H1 (cell line): ENCODE measurements around the gene CDH6. TPM values are rescaled to one million over a fixed set of nuclear protein-coding genes. Genes with fewer than 3 reads are reported as not detected.

Experiments used
- CTCF ChIA-PET: fragments of 300-600 bp; sonication (Branson Sonifier 250); formaldehyde crosslinking; loops from one replicate; lab custom pipeline; 2021; ENCODE audit not compliant: partially characterized antibody; lab: Charles Lee
- POLR2A ChIA-PET: fragments of 300-600 bp; sonication (Branson Sonifier 250); formaldehyde crosslinking; loops from one replicate; lab custom pipeline; 2021; ENCODE audit warnings: inconsistent platforms; ENCODE audit not compliant: partially characterized antibody; lab: Charles Lee
- DNase-seq, 2 experiments: peaks; one replicate each; pipeline versions ENCODE4 v3.0.0 to v3.0.0-alpha.2; 2010 to 2022; ENCODE audit warnings: low spot score in 2 of 2, low read depth in 1 of 2, mixed read lengths in 1 of 2
- FAIRE-seq: peaks from 2 replicates; lab custom pipeline; 2011; peaks lifted over from hg19 to GRCh38; lab: Jason Lieb, UNC
- H2AFZ ChIP-seq: 2 replicates; pipeline ENCODE4 v1.8.1; 2012; ENCODE audit warnings: low read length, inconsistent platforms
- H2AK5ac ChIP-seq: 2 replicates; pipeline ENCODE4 v1.6.1; 2013; ENCODE audit warnings: low read depth, low read length
- H2BK120ac ChIP-seq: replicated peaks from 2 replicates; pipeline ENCODE3; 2013; ENCODE audit warnings: low read depth, low read length, inconsistent platforms
- H2BK12ac ChIP-seq: 2 replicates; pipeline ENCODE4 v1.6.1; 2013; ENCODE audit warnings: low read depth, low read length
- H2BK15ac ChIP-seq: 2 replicates; pipeline ENCODE4 v1.6.1; 2013; ENCODE audit warnings: low read length
- H2BK20ac ChIP-seq: 2 replicates; pipeline ENCODE4 v1.6.1; 2013; ENCODE audit warnings: low read length
- H2BK5ac ChIP-seq: 2 replicates; pipeline ENCODE4 v1.6.1; 2013; ENCODE audit warnings: low read depth, low read length
- H3K14ac ChIP-seq: 2 replicates; pipeline ENCODE4 v1.6.1; 2013; ENCODE audit warnings: inconsistent platforms; ENCODE audit not compliant: insufficient read length
- H3K18ac ChIP-seq: 2 replicates; pipeline ENCODE4 v1.6.1; 2013; ENCODE audit warnings: low read length; ENCODE audit errors: extremely low read depth
- H3K23ac ChIP-seq: 2 replicates; pipeline ENCODE4 v1.6.1; 2013; ENCODE audit warnings: inconsistent platforms; ENCODE audit not compliant: insufficient read length
- H3K23me2 ChIP-seq: 2 replicates; pipeline ENCODE4 v1.6.1; 2013; ENCODE audit warnings: low read depth, low read length
- H3K27ac ChIP-seq: 2 replicates; pipeline ENCODE4 v1.6.1; 2011; ENCODE audit warnings: low read depth, low read length, inconsistent platforms
- H3K27me3 ChIP-seq, 4 experiments: replicated peaks in 1 of 4; 1 replicate in 1 of 4; 2 replicates in 3 of 4; pipeline versions ENCODE4 v1.6.1 to v1.8.1; 2011 to 2013; ENCODE audit warnings: low read length in 3 of 4, mild to moderate bottlenecking in 3 of 4, inconsistent platforms in 2 of 4, mixed read lengths in 2 of 4, moderate library complexity in 1 of 4; ENCODE audit not compliant: control insufficient read depth in 3 of 4, insufficient read depth in 3 of 4; ENCODE audit errors: extremely low read depth in 1 of 4
- H3K36me3 ChIP-seq, 4 experiments: 2 replicates each; pipeline versions ENCODE4 v1.6.1 to v1.8.1; 2011 to 2013; ENCODE audit warnings: mild to moderate bottlenecking in 4 of 4, low read length in 3 of 4, moderate library complexity in 2 of 4, control low read depth in 1 of 4, inconsistent platforms in 1 of 4; ENCODE audit not compliant: insufficient read depth in 4 of 4, control insufficient read depth in 2 of 4
- H3K4ac ChIP-seq: replicated peaks from 2 replicates; pipeline ENCODE3; 2013; ENCODE audit warnings: low read length, low read depth, mixed read lengths, inconsistent platforms; ENCODE audit not compliant: insufficient read length
- H3K4me1 ChIP-seq, 4 experiments: replicated peaks in 1 of 4; 1 replicate in 1 of 4; 2 replicates in 3 of 4; pipeline versions ENCODE4 v1.6.1 to v1.8.1; 2011 to 2013; ENCODE audit warnings: low read length in 3 of 4, inconsistent platforms in 2 of 4, mixed read lengths in 1 of 4; ENCODE audit not compliant: insufficient read depth in 4 of 4, control insufficient read depth in 3 of 4
- H3K4me2 ChIP-seq, 2 experiments: 2 replicates each; pipeline versions ENCODE4 v1.6.1 to v1.8.1; 2011 to 2013; ENCODE audit warnings: low read depth in 2 of 2, low read length in 2 of 2, control low read depth in 1 of 2, inconsistent platforms in 1 of 2, mild to moderate bottlenecking in 1 of 2; ENCODE audit not compliant: insufficient read depth in 1 of 2
- H3K4me3 ChIP-seq, 4 experiments: fragments of 200-600, 300-600 bp in 1 of 4; sonication (generic), shearing (Covaris generic), sonication (Bioruptor Twin) in 1 of 4; 2 replicates each; pipeline versions ENCODE4 v1.5.1 to v1.8.1; 2011 to 2016; ENCODE audit warnings: low read length in 4 of 4, low read depth in 3 of 4, control low read depth in 2 of 4, inconsistent platforms in 2 of 4, mild to moderate bottlenecking in 2 of 4, mixed read lengths in 1 of 4, moderate library complexity in 1 of 4; ENCODE audit not compliant: insufficient read depth in 2 of 4; ENCODE audit errors: extremely low read depth in 1 of 4
- H3K56ac ChIP-seq: replicated peaks from 2 replicates; pipeline ENCODE3; 2013; ENCODE audit warnings: low read depth, mild to moderate bottlenecking, mixed read lengths, low read length, inconsistent platforms; ENCODE audit not compliant: insufficient read length
- H3K79me1 ChIP-seq: 2 replicates; pipeline ENCODE4 v1.6.1; 2013; ENCODE audit warnings: low read depth, low read length, control low read depth
- H3K79me2 ChIP-seq, 2 experiments: 2 replicates each; pipeline versions ENCODE4 v1.6.1 to v1.8.1; 2012 to 2013; ENCODE audit warnings: low read length in 2 of 2, mild to moderate bottlenecking in 2 of 2, inconsistent platforms in 1 of 2; ENCODE audit not compliant: insufficient read depth in 2 of 2, control insufficient read depth in 1 of 2
- H3K9ac ChIP-seq, 4 experiments: replicated peaks in 1 of 4; 1 replicate in 1 of 4; 2 replicates in 3 of 4; pipeline versions ENCODE4 v1.6.1 to v1.8.1; 2011 to 2013; ENCODE audit warnings: low read depth in 3 of 4, low read length in 3 of 4, control low read depth in 2 of 4, mild to moderate bottlenecking in 2 of 4, moderate library complexity in 2 of 4, inconsistent platforms in 1 of 4; ENCODE audit errors: extremely low read depth in 1 of 4
- H3K9me3 ChIP-seq, 2 experiments: 2 replicates each; pipeline versions ENCODE4 v1.6.1 to v1.8.1; 2012 to 2013; ENCODE audit warnings: mild to moderate bottlenecking in 2 of 2, moderate library complexity in 2 of 2, control low read depth in 1 of 2, inconsistent platforms in 1 of 2, low read depth in 1 of 2, low read length in 1 of 2, mixed read lengths in 1 of 2; ENCODE audit not compliant: insufficient read depth in 2 of 2
- H4K20me1 ChIP-seq, 2 experiments: replicated peaks in 1 of 2; 2 replicates each; pipeline versions ENCODE3 to v1.8.1; 2011 to 2013; ENCODE audit warnings: inconsistent platforms in 2 of 2, low read length in 2 of 2, mild to moderate bottlenecking in 1 of 2; ENCODE audit not compliant: insufficient read depth in 2 of 2, control insufficient read depth in 1 of 2
- H4K5ac ChIP-seq: 2 replicates; pipeline ENCODE4 v1.6.1; 2013; ENCODE audit warnings: low read length, low read depth, mixed read lengths, inconsistent platforms; ENCODE audit not compliant: insufficient read length
- H4K8ac ChIP-seq: 2 replicates; pipeline ENCODE4 v1.8.0; 2013; ENCODE audit warnings: mild to moderate bottlenecking, moderate library complexity, low read length, inconsistent platforms; ENCODE audit not compliant: insufficient read depth; ENCODE audit errors: extremely low read depth
- H4K91ac ChIP-seq: replicated peaks from 2 replicates; pipeline ENCODE3; 2013; ENCODE audit warnings: low read length, mixed read lengths, inconsistent platforms; ENCODE audit not compliant: insufficient read length
- HDAC2 ChIP-seq, 2 experiments: fragments of 300-600 bp in 1 of 2; sonication (generic) in 1 of 2; IDR thresholded peaks; 2 replicates each; pipeline ENCODE4 v1.6.1; 2011 to 2012; ENCODE audit warnings: low read depth in 2 of 2, low read length in 2 of 2, mild to moderate bottlenecking in 2 of 2, moderate library complexity in 2 of 2, borderline replicate concordance in 1 of 2, inconsistent platforms in 1 of 2
- RAD21 ChIP-seq, 2 experiments: IDR thresholded peaks in 1 of 2; conservative IDR thresholded peaks in 1 of 2; 2 replicates each; pipeline ENCODE4 v1.6.1; 2011; ENCODE audit warnings: low read depth in 2 of 2, low read length in 2 of 2, improper control_type of control experiment in 1 of 2, inconsistent platforms in 1 of 2, mild to moderate bottlenecking in 1 of 2, moderate library complexity in 1 of 2
- RXRA ChIP-seq: IDR thresholded peaks from 2 replicates; pipeline ENCODE4 v1.6.1; 2011; ENCODE audit warnings: low read depth, mild to moderate bottlenecking, low read length, moderate library complexity; ENCODE audit not compliant: insufficient read depth
- WGBS, 2 experiments: shearing (Covaris generic) in 1 of 2; methylation state at CpG; one replicate each; pipeline versions ENCODE4 v1.1.6 to v1.1.7; 2013 to 2015; ENCODE audit warnings: low lambda C conversion rate in 2 of 2, mixed read lengths in 2 of 2, inconsistent platforms in 1 of 2, low coverage in 1 of 2, missing lambda C conversion rate in 1 of 2; ENCODE audit not compliant: insufficient replicate concordance in 2 of 2, insufficient coverage in 1 of 2, insufficient read length in 1 of 2; ENCODE audit errors: extremely low coverage in 1 of 2, missing lambda C conversion rate in 1 of 2; 5-methylcytosine and 5-hydroxymethylcytosine counted together
- polyA plus RNA-seq, 7 experiments: library from polyadenylated mRNA; depleted of rRNA in 3 of 7; stranded (reverse) in 5 of 7; unstranded in 2 of 7; fragments of >200 nt in 5 of 7; fragments of 200-250 nt in 2 of 7; gene quantifications; 1 replicate in 5 of 7; 2 replicates in 1 of 7; 4 replicates in 1 of 7; pipeline versions ENCODE4 v1.2.1 to v1.2.3, GENCODE V29; 2011 to 2013; ENCODE audit warnings: missing spikeins in 2 of 7, mixed read lengths in 2 of 7
- total RNA-seq: library from RNA; stranded (reverse); fragmentation: NEBNext Ultra II Directional; extraction: Animal tissue kit (Norgen Biotek cat#: 25700); gene quantifications from 2 replicates; pipeline ENCODE4 v1.2.1, GENCODE V29; 2021
- TF ChIP-seq, protein P1 (sequence below), 3 experiments: IDR thresholded peaks; 1 replicate in 2 of 3; 2 replicates in 1 of 3; pipeline versions ENCODE4 v1.5.1 to v1.6.1; 2011; ENCODE audit warnings: low read length in 3 of 3, mild to moderate bottlenecking in 3 of 3, inconsistent platforms in 2 of 3, low read depth in 1 of 3, moderate library complexity in 1 of 3; ENCODE audit not compliant: insufficient read depth in 1 of 3; ENCODE audit errors: control extremely low read depth in 1 of 3

CDH6 gene
- total and polyA plus RNA-seq, 2 of the 8 experiments (the other 6 are each of a cell fraction or from before 2014, with no cell fraction given), result 1.4 to 1.9 TPM

DNA sequence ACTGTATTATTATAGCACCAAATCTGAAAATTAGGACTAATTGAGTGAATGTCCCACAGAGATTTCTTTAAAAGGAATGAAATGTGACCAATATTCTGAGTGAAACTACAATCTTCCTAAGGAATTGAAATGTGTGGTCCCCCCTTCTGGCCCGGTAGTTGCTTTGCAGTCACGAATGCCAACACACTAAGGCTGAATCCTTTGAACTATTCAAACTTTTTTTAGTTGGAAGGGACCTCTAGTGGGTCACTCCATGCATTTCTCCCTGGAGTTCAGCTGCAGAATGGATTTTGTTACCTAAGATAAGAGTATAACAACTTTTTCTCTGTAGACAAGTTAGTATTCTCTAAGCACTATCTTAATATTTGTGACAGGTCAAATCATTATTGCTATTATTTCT lies 2.8 kb downstream of the CDH6 start:
- H4K20me1 ChIP-seq, result peaks cover 0 to 4% of the 10 kb centered on the region in 2 experiments
- no peak overlapping the region for H2AFZ ChIP-seq
- H3K18ac ChIP-seq, result no peak overlapping the region
- no peaks in the 10 kb centered on the region for H3K9me3 ChIP-seq
- no peaks in the 10 kb centered on the region for H3K36me3 ChIP-seq
- H3K4me2 ChIP-seq, result no peak overlapping the region; a peak in 1 of 4 replicates
- ChIA-PET CTCF (interaction anchor here (0.5 to 2.7 kb wide), 14 partner anchors 9 to 692 kb away, joined by 3 to 15 read pairs (median 3); no protein-coding TSS in a partner anchor), POLR2A (no interaction called here)
- no peak overlapping the region for H2BK15ac ChIP-seq
- H2AK5ac ChIP-seq, result no peak overlapping the region
- H3K79me1 ChIP-seq, result no peaks in the 10 kb centered on the region
- H3K9ac ChIP-seq, result no peak overlapping the region
- peak; percentile 13 for FAIRE-seq
- H2BK120ac ChIP-seq, result no peak overlapping the region
- H3K14ac ChIP-seq, result no peak overlapping the region
- H4K5ac ChIP-seq, result no peak overlapping the region
- H2BK20ac ChIP-seq, result no peak overlapping the region
- H4K8ac ChIP-seq, result no peak overlapping the region
- no peak overlapping the region for H3K56ac ChIP-seq
- no peak overlapping the region for H2BK5ac ChIP-seq
- H3K27ac ChIP-seq, result no peak overlapping the region
- TF ChIP-seq RXRA, result no peak
- no peak for TF ChIP-seq HDAC2 (IDR thresholded peaks at IDR 0.05; ENCODE audit: borderline replicate concordance in 1 of 2, low read depth in 2 of 2, low read length in 2 of 2)
- TF ChIP-seq, protein P1, sequence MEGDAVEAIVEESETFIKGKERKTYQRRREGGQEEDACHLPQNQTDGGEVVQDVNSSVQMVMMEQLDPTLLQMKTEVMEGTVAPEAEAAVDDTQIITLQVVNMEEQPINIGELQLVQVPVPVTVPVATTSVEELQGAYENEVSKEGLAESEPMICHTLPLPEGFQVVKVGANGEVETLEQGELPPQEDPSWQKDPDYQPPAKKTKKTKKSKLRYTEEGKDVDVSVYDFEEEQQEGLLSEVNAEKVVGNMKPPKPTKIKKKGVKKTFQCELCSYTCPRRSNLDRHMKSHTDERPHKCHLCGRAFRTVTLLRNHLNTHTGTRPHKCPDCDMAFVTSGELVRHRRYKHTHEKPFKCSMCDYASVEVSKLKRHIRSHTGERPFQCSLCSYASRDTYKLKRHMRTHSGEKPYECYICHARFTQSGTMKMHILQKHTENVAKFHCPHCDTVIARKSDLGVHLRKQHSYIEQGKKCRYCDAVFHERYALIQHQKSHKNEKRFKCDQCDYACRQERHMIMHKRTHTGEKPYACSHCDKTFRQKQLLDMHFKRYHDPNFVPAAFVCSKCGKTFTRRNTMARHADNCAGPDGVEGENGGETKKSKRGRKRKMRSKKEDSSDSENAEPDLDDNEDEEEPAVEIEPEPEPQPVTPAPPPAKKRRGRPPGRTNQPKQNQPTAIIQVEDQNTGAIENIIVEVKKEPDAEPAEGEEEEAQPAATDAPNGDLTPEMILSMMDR (IDR thresholded peaks at IDR 0.05; ENCODE audit: control extremely low read depth in 1 of 3, insufficient read depth in 1 of 3, low read depth in 1 of 3, low read length in 3 of 3), result peak in 2 of 3 experiments; percentile 49 to 53; a peak in 2 of 4 replicates
- TF ChIP-seq RAD21 (IDR thresholded peaks at IDR 0.05 in 1 of 2, conservative IDR thresholded peaks at IDR 0.05 in 1 of 2; ENCODE audit: low read depth in 2 of 2, low read length in 2 of 2), result peak; percentile 46 to 61; a peak in 3 of 4 replicates
- no peak for DNase-seq
- peaks cover 10% of the 10 kb centered on the region; the same call in 1 of the 2 replicates for H3K23me2 ChIP-seq
- peaks cover 4 to 10% (median 5%) of the 10 kb centered on the region in 4 experiments; a peak in 4 of 7 replicates for H3K4me1 ChIP-seq
- no peak overlapping the region for H4K91ac ChIP-seq
- no peaks in the 10 kb centered on the region for H3K79me2 ChIP-seq
- WGBS, 2 experiments, result 40% methylated on average over 2 of the region's 2 CpGs; no CpG with 5 or more reads in 1 of the 2 experiments
- no peak overlapping the region for H3K4ac ChIP-seq
- H3K23ac ChIP-seq, result no peak overlapping the region
- H3K4me3 ChIP-seq, result no peak overlapping the region
- no peak overlapping the region for H2BK12ac ChIP-seq
- H3K27me3 ChIP-seq, result peaks cover 20 to 32% (median 28%) of the 10 kb centered on the region in 4 experiments
